ENCODE measurements around the gene MSL1.

Gene MSL1

GRCh38 chr17:40107522-40108174 is 14.1 kb upstream of the MSL1 start:
- no peaks in the 10 kb centered on the region for H3K36me3 Mint-ChIP-seq (ENCODE audit: low read depth)
- peaks cover 79% of the 10 kb centered on the region for H3K4me1 Mint-ChIP-seq (ENCODE audit: low read depth)
- no peaks in the 10 kb centered on the region for H3K9me3 Mint-ChIP-seq
- H3K27ac Mint-ChIP-seq, result peak overlapping the region; percentile 74
- H3K4me3 Mint-ChIP-seq, result peak overlapping the region; percentile 43
- peaks cover 25% of the 10 kb centered on the region for H3K27me3 Mint-ChIP-seq (ENCODE audit: low read depth)

GRCh38 chr17:40108970-40109824 is 12.6 kb upstream of the MSL1 start:
- Mint-ChIP-seq H3K27me3 (ENCODE audit: low read depth) (peaks cover 25% of the 10 kb centered on the region), H3K9me3 (no peaks in the 10 kb centered on the region), H3K27ac (no peak overlapping the region), H3K36me3 (ENCODE audit: low read depth) (no peaks in the 10 kb centered on the region), H3K4me3 (no peak overlapping the region), H3K4me1 (ENCODE audit: low read depth) (peaks cover 78% of the 10 kb centered on the region)

DNA sequence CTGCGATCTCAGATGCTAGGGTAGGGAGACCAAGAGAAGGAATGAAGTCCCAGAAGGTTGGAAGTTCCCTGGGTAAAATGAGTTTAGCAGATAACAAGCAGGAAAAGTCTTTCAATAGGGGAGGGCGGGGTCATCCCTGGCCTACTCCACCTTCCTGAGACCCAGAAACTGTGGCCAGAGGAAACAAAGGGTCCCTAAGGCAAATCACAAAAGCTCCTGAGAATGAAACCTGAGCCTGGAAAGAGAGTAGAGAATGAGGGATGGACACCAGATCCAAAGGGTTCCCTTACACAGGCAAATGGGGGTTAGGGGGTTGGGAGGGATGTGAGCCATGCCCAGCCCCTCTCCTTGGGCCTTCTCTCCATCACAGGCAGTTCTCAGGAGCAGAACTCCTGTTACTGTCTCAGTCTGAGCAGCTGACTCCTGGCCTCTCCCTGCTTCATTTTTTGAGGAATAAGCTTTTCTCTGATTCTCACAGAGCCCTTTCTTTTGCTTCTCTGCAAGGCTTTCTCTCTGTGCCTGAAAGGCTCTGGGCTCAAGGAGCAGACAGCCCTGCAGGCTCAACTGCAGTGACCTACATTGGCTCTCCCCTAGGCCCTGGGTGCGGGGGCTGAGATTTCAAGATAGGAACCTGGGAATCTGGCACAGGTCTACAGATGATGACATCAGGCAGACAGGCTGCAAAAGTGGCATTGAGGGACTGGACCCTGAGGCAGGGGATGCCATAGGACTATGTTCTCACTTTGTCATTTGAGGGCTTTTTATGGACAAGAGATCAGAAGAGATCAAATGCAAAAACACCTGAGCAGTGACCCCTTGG is 11.5 kb upstream of the MSL1 start:
- no peak overlapping the region for H3K27ac Mint-ChIP-seq
- peaks cover 25% of the 10 kb centered on the region for H3K27me3 Mint-ChIP-seq (ENCODE audit: low read depth)
- H3K4me3 Mint-ChIP-seq, result no peak overlapping the region
- H3K36me3 Mint-ChIP-seq (ENCODE audit: low read depth), result no peaks in the 10 kb centered on the region
- H3K4me1 Mint-ChIP-seq (ENCODE audit: low read depth), result peaks cover 67% of the 10 kb centered on the region
- H3K9me3 Mint-ChIP-seq, result no peaks in the 10 kb centered on the region

- Mint-ChIP-seq H3K27me3 (ENCODE audit: low read depth) (peaks cover 15% of the 10 kb centered on the region), H3K4me3 (peak overlapping the region; percentile 47), H3K36me3 (ENCODE audit: low read depth) (no peaks in the 10 kb centered on the region), H3K9me3 (no peaks in the 10 kb centered on the region), H3K27ac (peak overlapping the region; percentile 67), H3K4me1 (ENCODE audit: low read depth) (peaks cover 56% of the 10 kb centered on the region)
These were observed 10.3 kb upstream of the MSL1 start for GRCh38 chr17:40111221-40112128.

GRCh38 chr17:40112191-40112711 is 9.5 kb upstream of the MSL1 start:
- Mint-ChIP-seq H3K4me3 (no peak overlapping the region), H3K9me3 (no peaks in the 10 kb centered on the region), H3K36me3 (ENCODE audit: low read depth) (no peaks in the 10 kb centered on the region), H3K27ac (no peak overlapping the region), H3K4me1 (ENCODE audit: low read depth) (peaks cover 48% of the 10 kb centered on the region), H3K27me3 (ENCODE audit: low read depth) (peaks cover 9% of the 10 kb centered on the region)

DNA sequence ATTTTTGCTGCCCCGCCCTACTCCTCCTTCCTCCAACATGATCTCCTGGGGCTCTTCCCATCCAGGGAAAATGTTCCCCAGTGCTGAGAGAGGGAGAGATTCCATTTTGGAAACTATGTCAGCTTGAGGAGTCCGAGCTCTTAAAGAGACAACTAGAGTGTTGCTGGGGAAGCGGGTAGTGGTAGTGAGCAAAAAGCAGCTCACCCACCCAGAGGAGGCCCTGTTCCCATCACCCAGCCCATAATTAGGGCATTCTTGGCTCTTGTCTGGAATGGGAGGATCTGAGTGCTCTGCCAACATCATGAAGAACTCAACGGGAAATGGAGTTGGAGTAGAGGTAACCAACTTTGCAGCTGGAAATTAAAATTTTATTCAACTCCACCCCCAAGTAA is 9.1 kb upstream of the MSL1 start:
- Mint-ChIP-seq H3K27ac (no peak overlapping the region), H3K9me3 (no peaks in the 10 kb centered on the region), H3K36me3 (ENCODE audit: low read depth) (no peaks in the 10 kb centered on the region), H3K4me3 (no peak overlapping the region), H3K4me1 (ENCODE audit: low read depth) (peaks cover 44% of the 10 kb centered on the region), H3K27me3 (ENCODE audit: low read depth) (peaks cover 4% of the 10 kb centered on the region)

- Mint-ChIP-seq H3K9me3 (no peaks in the 10 kb centered on the region), H3K36me3 (ENCODE audit: low read depth) (peaks cover 1% of the 10 kb centered on the region), H3K27ac (peak overlapping the region; percentile 84), H3K4me3 (peak overlapping the region; percentile 89), H3K27me3 (ENCODE audit: low read depth) (no peaks in the 10 kb centered on the region), H3K4me1 (ENCODE audit: low read depth) (peaks cover 39% of the 10 kb centered on the region)
These were observed 8.5 kb upstream of the MSL1 start for GRCh38 chr17:40113110-40113906.

DNA sequence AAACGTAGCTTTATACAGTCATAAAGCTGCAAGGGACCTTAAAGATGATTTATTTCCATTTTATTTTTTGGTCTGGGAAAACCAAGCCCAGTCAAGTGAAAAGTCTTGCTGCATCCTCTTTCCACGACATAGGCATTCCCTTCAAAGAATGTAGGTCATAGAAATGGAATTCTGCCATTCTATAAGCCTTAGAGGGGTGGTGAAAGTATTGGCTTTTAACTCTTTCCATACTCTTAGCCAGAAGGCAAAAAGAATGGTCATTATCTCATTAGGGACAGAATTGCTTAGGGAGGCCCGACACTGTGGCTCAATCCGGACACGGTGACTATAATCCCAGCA is 7.9 kb upstream of the MSL1 start:
- Mint-ChIP-seq H3K27me3 (ENCODE audit: low read depth) (no peaks in the 10 kb centered on the region), H3K36me3 (ENCODE audit: low read depth) (peaks cover 1% of the 10 kb centered on the region), H3K4me1 (ENCODE audit: low read depth) (peaks cover 39% of the 10 kb centered on the region), H3K9me3 (no peaks in the 10 kb centered on the region), H3K4me3 (peak overlapping the region; percentile 89), H3K27ac (peak overlapping the region; percentile 14)

DNA sequence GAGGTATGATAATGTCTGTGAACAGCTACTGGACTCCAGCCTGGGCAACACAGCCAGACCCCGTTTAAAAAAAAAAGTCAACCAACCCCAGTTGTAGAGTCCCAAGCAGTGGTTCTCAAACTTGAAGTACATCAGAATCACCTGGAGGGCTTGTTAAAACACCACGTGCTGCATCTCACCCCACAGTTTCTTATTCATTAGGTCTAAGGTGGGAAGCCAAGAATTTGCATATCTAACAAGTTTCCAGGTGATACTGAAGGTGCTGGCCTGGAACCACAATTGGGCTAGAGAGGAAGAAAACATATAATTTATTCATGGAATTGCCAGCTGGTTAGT is 6.7 kb upstream of the MSL1 start:
- peaks cover 33% of the 10 kb centered on the region for H3K4me1 Mint-ChIP-seq (ENCODE audit: low read depth)
- no peaks in the 10 kb centered on the region for H3K27me3 Mint-ChIP-seq (ENCODE audit: low read depth)
- H3K9me3 Mint-ChIP-seq, result no peaks in the 10 kb centered on the region
- H3K27ac Mint-ChIP-seq, result no peak overlapping the region
- no peak overlapping the region for H3K4me3 Mint-ChIP-seq
- peaks cover 1% of the 10 kb centered on the region for H3K36me3 Mint-ChIP-seq (ENCODE audit: low read depth)

- Mint-ChIP-seq H3K27me3 (ENCODE audit: low read depth) (no peaks in the 10 kb centered on the region), H3K4me3 (peak overlapping the region; percentile 3), H3K36me3 (ENCODE audit: low read depth) (peaks cover 16% of the 10 kb centered on the region), H3K27ac (no peak overlapping the region), H3K4me1 (ENCODE audit: low read depth) (peaks cover 36% of the 10 kb centered on the region), H3K9me3 (no peaks in the 10 kb centered on the region)
These were observed 596 bp downstream of the MSL1 start for GRCh38 chr17:40122136-40122998.

DNA sequence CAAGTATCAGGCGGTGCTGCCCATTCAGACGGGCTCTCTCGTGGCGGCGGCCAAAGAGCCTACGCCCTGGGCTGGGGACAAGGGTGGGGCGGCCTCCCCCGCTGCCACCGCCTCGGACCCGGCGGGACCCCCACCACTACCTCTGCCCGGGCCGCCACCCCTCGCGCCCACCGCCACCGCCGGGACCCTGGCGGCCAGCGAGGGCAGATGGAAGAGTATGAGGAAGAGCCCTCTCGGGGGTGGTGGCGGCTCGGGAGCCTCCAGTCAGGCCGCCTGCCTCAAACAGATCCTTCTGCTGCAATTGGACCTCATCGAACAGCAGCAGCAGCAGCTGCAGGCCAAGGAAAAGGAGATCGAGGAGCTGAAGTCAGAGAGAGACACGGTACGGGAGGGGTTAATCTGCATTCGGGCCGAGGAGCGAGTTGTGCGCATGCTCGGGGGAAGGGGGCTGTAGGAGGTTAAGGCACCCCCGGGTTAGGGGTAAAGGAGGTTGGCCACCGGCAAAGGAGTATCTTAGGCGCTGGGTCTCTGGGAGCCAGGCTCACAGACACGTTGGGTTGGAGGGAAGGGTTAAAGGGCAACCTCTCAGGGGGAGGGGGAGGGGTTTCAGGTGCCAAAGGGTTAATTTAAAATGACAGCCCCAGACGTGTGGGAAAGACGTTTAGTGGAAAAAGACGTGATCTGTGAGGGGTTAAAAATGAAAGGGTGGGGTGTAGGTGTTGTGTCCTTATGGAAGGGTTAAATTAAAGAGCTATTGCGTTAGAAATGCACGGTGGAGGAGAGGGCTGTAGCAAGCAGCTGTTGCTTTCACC is 1.4 kb downstream of the MSL1 start:
- H3K9me3 Mint-ChIP-seq, result no peaks in the 10 kb centered on the region
- peak overlapping the region; percentile 96 for H3K4me3 Mint-ChIP-seq
- no peaks in the 10 kb centered on the region for H3K27me3 Mint-ChIP-seq (ENCODE audit: low read depth)
- peak overlapping the region; percentile 88 for H3K27ac Mint-ChIP-seq
- H3K36me3 Mint-ChIP-seq (ENCODE audit: low read depth), result peaks cover 20% of the 10 kb centered on the region
- peaks cover 34% of the 10 kb centered on the region for H3K4me1 Mint-ChIP-seq (ENCODE audit: low read depth)

DNA sequence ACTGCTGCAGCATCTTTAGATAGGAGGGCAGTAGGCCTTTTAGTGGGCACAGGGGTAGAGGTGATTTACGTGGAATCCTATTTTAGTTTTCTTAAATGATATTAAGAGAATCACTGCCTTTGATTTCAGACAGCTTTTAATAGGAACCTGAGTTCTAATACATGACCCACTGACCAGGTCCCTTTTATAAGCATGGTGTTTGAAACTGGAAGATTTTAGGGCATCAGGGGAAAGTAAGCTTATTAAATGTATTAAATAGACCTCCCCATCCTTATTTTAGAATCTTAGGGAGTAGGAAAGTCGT is 2.0 kb downstream of the MSL1 start:
- Mint-ChIP-seq H3K4me1 (ENCODE audit: low read depth) (peaks cover 32% of the 10 kb centered on the region), H3K27me3 (ENCODE audit: low read depth) (no peaks in the 10 kb centered on the region), H3K9me3 (no peaks in the 10 kb centered on the region), H3K36me3 (ENCODE audit: low read depth) (peaks cover 20% of the 10 kb centered on the region), H3K27ac (peak overlapping the region; percentile 88), H3K4me3 (peak overlapping the region; percentile 96)

Data from T-helper 1 cell treated with Interleukin-12 subunit alpha and Interleukin-12 subunit beta and Interleukin-4 antibody, amounts not matched to agents 30 μg/mL and 1 μg/mL, for 36 hours (primary cell).